ENCODE results near the gene MGAT4B.

DNA sequence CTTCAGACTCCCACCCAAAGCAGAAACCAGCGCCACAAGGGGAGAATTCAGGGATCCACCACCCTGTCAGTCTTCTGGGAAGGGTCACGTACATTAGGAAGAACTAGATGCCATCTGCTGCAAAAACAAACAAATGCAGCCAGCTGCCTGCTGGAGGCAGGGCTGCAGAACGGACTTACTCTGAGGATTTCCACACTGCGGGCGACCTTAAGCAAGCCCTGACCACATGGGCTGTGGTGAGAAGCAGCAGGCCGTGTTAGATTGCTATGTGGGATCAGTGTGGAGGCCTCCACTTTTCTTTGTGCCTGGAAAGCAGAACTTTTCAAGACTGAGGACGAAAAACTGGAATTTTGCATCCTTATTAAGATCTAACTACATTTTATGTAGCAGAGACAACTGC, 26.3 kb downstream of the MGAT4B start:
- TF ChIP-seq POLR2AphosphoS5 (IDR thresholded peaks at IDR 0.05; ENCODE audit: insufficient read depth in 1 of 2, low read depth in 1 of 2) (no peak), CTCF (IDR thresholded peaks at IDR 0.05) (no peak), POLR2A (IDR thresholded peaks at IDR 0.05) (no peak)
